Fibroblast of lung (primary cell): ENCODE measurements around the gene DLGAP4.
A peak's percentile ranks its signal among the peaks of the same experiment; 100 is the strongest.

Experiments used
- CTCF ChIP-seq, 2 donors: IDR thresholded peaks in 1 of 2; conservative IDR thresholded peaks in 1 of 2; 1 replicate in 1 of 2; 2 replicates in 1 of 2; pipeline ENCODE4 v1.5.1; 2011 to 2012; ENCODE audit warnings: low read length in 2 of 2, control low read depth in 1 of 2, inconsistent platforms in 1 of 2, low read depth in 1 of 2, mild to moderate bottlenecking in 1 of 2
- EZH2 ChIP-seq: IDR thresholded peaks from 2 replicates; pipeline ENCODE4 v1.5.1; 2012; ENCODE audit warnings: low read length, control low read depth, mild to moderate bottlenecking; ENCODE audit errors: missing control alignments

- TF ChIP-seq EZH2, result peak; percentile 13
- no peak for TF ChIP-seq CTCF (conservative IDR thresholded peaks at IDR 0.05 in 1 of 2, IDR thresholded peaks at IDR 0.05 in 1 of 2; ENCODE audit: low read depth in 1 of 2, low read length in 2 of 2)
Observed at GRCh38 chr20:36303020-36303595, 3.0 kb upstream of the DLGAP4 start.
